ENCODE measurements around the gene PRR30.

GRCh38 chr2:27126252-27126710 is 12.9 kb downstream of the PRR30 start:
- no peak for TF ChIP-seq ZFX (IDR thresholded peaks at IDR 0.05)
- TF ChIP-seq, protein P1, sequence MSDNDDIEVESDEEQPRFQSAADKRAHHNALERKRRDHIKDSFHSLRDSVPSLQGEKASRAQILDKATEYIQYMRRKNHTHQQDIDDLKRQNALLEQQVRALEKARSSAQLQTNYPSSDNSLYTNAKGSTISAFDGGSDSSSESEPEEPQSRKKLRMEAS (IDR thresholded peaks at IDR 0.05), result no peak
- TF ChIP-seq POLR2A (IDR thresholded peaks at IDR 0.05; ENCODE audit: borderline replicate concordance, extremely low read depth, insufficient read depth, insufficient read length), result no peak
- no peak for TF ChIP-seq FOSL1 (IDR thresholded peaks at IDR 0.05; ENCODE audit: low read depth)
- TF ChIP-seq EZH2phosphoT487 (IDR thresholded peaks at IDR 0.05; ENCODE audit: borderline replicate concordance), result no peak
- no peak for TF ChIP-seq CTCF (IDR thresholded peaks at IDR 0.05 in 2 of 3, conservative IDR thresholded peaks at IDR 0.05 in 1 of 3; ENCODE audit: borderline replicate concordance in 1 of 3, insufficient read depth in 1 of 3, low read depth in 2 of 3, low read length in 2 of 3)
- TF ChIP-seq EZH2 (IDR thresholded peaks at IDR 0.05), result no peak
- no peak for TF ChIP-seq CBX3 (IDR thresholded peaks at IDR 0.05; ENCODE audit: low read depth)
- TF ChIP-seq SIN3A (IDR thresholded peaks at IDR 0.05; ENCODE audit: low read depth), result no peak
- no peak for TF ChIP-seq JUND (IDR thresholded peaks at IDR 0.05)

Measured in HCT116 (cell line).